Astrocyte (in vitro differentiated cells and primary cell): ENCODE measurements around the gene KATNB1.

Experiments used
- EZH2 ChIP-seq: IDR thresholded peaks from 2 replicates; pipeline ENCODE4 v1.6.1; 2012; ENCODE audit warnings: mild to moderate bottlenecking, low read length, inconsistent platforms; ENCODE audit not compliant: insufficient read depth
- TF ChIP-seq, protein P1 (sequence below): IDR thresholded peaks from 2 replicates; pipeline ENCODE4 v1.5.1; 2011; ENCODE audit warnings: low read depth, mild to moderate bottlenecking, inconsistent platforms, low read length, moderate library complexity; ENCODE audit not compliant: insufficient read depth

DNA sequence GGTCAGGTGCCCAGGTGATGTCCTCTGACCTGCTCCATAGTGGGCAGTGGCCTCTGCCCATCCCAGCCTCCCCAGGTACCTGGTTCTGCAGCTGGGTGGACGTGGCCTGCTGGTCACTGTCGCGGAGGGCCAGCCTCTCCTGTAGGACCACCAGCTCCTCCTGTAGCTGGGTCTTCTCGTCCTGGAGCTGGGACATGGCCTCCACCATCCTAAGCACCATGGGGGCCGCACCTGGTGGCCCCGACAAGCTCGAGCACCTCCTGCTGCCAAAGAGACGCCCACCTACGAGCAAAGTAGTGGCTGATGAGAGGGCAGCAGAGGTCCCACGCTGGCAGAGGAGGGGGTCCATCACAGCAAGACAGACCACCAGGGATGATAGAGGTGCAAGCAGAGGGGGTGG, 49.8 kb downstream of the KATNB1 start:
- TF ChIP-seq, protein P1, sequence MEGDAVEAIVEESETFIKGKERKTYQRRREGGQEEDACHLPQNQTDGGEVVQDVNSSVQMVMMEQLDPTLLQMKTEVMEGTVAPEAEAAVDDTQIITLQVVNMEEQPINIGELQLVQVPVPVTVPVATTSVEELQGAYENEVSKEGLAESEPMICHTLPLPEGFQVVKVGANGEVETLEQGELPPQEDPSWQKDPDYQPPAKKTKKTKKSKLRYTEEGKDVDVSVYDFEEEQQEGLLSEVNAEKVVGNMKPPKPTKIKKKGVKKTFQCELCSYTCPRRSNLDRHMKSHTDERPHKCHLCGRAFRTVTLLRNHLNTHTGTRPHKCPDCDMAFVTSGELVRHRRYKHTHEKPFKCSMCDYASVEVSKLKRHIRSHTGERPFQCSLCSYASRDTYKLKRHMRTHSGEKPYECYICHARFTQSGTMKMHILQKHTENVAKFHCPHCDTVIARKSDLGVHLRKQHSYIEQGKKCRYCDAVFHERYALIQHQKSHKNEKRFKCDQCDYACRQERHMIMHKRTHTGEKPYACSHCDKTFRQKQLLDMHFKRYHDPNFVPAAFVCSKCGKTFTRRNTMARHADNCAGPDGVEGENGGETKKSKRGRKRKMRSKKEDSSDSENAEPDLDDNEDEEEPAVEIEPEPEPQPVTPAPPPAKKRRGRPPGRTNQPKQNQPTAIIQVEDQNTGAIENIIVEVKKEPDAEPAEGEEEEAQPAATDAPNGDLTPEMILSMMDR, result no peak
- no peak for TF ChIP-seq EZH2
